Cardiac ventricle fibroblast (primary cell): ENCODE data around the gene CLEC2A. TPM values are rescaled to one million over a fixed set of nuclear protein-coding genes. Genes with fewer than 3 reads are reported as not detected.

Experiments used
- total RNA-seq: library from RNA; depleted of rRNA; stranded (reverse); fragments of >200 nt; gene quantifications from 2 replicates; pipeline ENCODE4 v1.2.3, GENCODE V29; 2015

The CLEC2A gene
- not detected in 2 replicates for total RNA-seq

GRCh38 chr12:9932270-9932669 lies at the start of gene CLEC2A:
CLEC2A (minus strand) TSS chr12:9932370; CDS start chr12:9932329, 41 bp downstream.

GRCh38 chr12:9971181-9971580 lies 39.0 kb upstream of the CLEC2A start, which contains the start of gene CLEC12A:
CLEC12A (plus strand) TSS chr12:9971409; CDS start chr12:9971597, 188 bp downstream.

GRCh38 chr12:9881246-9881645 lies 50.9 kb downstream of the CLEC2A start, which contains the start of gene KLRF2:
KLRF2 (plus strand) TSS chr12:9881489; CDS start chr12:9881596, 107 bp downstream.

GRCh38 chr12:9869307-9870161 lies 62.6 kb downstream of the CLEC2A start, which contains the start of gene CLEC2B:
CLEC2B (minus strand) TSS chr12:9869354.

Other genes with a start within 250 kb of the CLEC2A start
- not detected in 2 replicates for gene CLECL1, start 199.3 kb downstream of the CLEC2A start, total RNA-seq
- gene CD69, start 171.5 kb downstream of the CLEC2A start, total RNA-seq: not detected in 2 replicates
- not detected in 2 replicates for gene KLRF1, start 104.9 kb downstream of the CLEC2A start, total RNA-seq
- 24.3 and 29.7 TPM in 2 replicates for gene CLEC2B, start 63.0 kb downstream of the CLEC2A start, total RNA-seq
- not detected in 2 replicates for gene KLRF2, start 50.9 kb downstream of the CLEC2A start, total RNA-seq
- gene CLEC12A, start 39.0 kb upstream of the CLEC2A start, total RNA-seq: not detected in 2 replicates
- gene CLEC1B, start 66.8 kb upstream of the CLEC2A start, total RNA-seq: not detected in 2 replicates
- not detected in 2 replicates for gene CLEC12B, start 78.3 kb upstream of the CLEC2A start, total RNA-seq
- not detected in 2 replicates for gene CLEC9A, start 98.3 kb upstream of the CLEC2A start, total RNA-seq
- 0.25 and 2.4 TPM in 2 replicates for gene CLEC1A, start 166.6 kb upstream of the CLEC2A start, total RNA-seq
- not detected in 2 replicates for gene CLEC7A, start 197.8 kb upstream of the CLEC2A start, total RNA-seq
- gene OLR1, start 239.8 kb upstream of the CLEC2A start, total RNA-seq: not detected in 2 replicates
- not detected in 2 replicates for gene TMEM52B, start 246.7 kb upstream of the CLEC2A start, total RNA-seq